Activated naive CD4-positive, alpha-beta T cell treated with anti-CD3 and anti-CD28 coated beads, Interleukin-2, amount 10 ng/mL, durations not matched to agents 5 hours and 36 hours (primary cell): ENCODE results near the gene CTDP1. TPM values are rescaled to one million over a fixed set of nuclear protein-coding genes. Genes with fewer than 3 reads are reported as not detected.

Source experiments
- total RNA-seq, 2 experiments: library from RNA; stranded (reverse); gene quantifications; one replicate each; pipeline ENCODE4 v1.2.3, GENCODE V29; 2021

CTDP1 gene
- total RNA-seq, result 10 to 100 TPM; 41.6 to 41.8 TPM

GRCh38 chr18:79679552-79680099, at the start of gene CTDP1:
CTDP1 (plus strand) TSS chr18:79679803; CDS start chr18:79679948, 145 bp downstream.

GRCh38 chr18:79797518-79798345, 118.1 kb downstream of the CTDP1 start, which contains the start of gene KCNG2:
KCNG2 (plus strand) TSS chr18:79797938; CDS start chr18:79863668, 65,730 bp downstream.

Other genes starting within 250 kb of the CTDP1 start
- gene KCNG2, start 118.1 kb downstream of the CTDP1 start, total RNA-seq, result not detected